Epithelial cell of prostate (primary cell): ENCODE results near the gene PRIM1.
"Not testable (repeated sequence)": the region's sequence is repeated elsewhere in the genome, so short reads cannot be mapped to it uniquely, and the experiment has no call there.

Source experiments
- DNase-seq: peaks from one replicate; pipeline ENCODE4 v3.0.0-alpha.2; 2011; ENCODE audit warnings: low read depth, low spot score
- H3K27ac ChIP-seq: fragments of 450-650 bp; 2 replicates; pipeline ENCODE4 v1.5.1; 2017; ENCODE audit warnings: mild to moderate bottlenecking

The PRIM1 gene

DNA sequence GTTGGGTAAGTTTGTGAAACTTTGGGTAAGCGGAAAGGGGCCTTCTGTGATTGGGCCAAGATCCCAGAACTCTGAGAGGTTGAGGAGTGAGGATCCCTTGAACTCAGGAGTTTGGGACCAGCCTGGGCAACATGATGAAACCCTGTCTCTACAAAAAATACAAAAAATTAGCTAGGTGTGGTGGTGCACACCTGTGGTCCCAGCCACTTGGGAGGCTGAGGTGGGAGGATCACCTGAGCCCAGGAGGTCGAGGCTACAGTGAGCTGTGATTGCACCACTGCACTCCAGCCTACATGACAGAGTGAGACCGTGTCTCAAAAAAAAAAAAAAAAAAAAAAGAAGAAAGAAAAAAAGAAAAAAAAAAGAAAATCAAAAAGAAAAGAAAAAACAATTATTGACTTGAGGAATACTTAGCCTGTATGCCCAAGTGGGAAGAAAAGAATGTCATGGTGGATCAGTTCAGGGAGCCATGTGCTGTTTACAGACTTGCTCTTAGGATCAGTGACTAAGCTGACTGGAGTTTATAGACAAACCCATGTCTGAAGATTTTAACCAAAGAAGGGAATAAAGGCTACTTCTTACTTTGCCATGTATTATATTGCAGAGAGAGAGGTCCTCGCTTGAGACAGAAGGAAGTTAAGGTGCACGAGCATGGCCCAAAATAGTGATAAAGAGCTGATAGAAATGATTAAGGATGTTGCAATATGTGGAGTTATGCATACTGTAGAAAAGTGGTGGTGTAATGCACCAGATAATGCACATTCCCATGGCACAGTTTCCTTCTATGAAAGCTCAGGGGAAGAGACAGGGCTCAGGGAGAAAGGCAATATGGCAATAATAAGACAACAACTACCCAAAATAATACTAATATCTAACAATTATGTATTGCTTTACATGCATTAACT, 11.9 kb upstream of the PRIM1 start:
- H3K27ac ChIP-seq: no peak overlapping the region
- DNase-seq: no peak

DNA sequence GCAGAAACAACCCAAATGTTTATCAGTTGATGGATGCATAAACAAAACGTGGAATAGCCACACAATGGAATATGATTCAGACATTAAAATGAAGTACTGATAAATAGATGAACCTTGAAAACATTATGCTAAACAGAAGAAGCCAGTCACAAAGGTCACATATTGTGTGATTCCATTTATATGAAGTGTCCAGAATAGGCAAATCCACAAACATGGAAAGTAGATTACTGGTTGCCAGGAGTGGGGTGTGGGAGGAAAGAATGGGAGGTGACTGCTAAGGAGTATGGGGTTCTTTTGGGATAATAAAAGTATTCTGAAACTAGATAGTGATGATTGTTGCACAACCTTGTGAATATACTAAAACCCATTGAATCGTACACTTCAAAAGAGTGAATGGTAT, 9.7 kb upstream of the PRIM1 start:
- DNase-seq: no peak
- H3K27ac ChIP-seq: no peak overlapping the region

DNA sequence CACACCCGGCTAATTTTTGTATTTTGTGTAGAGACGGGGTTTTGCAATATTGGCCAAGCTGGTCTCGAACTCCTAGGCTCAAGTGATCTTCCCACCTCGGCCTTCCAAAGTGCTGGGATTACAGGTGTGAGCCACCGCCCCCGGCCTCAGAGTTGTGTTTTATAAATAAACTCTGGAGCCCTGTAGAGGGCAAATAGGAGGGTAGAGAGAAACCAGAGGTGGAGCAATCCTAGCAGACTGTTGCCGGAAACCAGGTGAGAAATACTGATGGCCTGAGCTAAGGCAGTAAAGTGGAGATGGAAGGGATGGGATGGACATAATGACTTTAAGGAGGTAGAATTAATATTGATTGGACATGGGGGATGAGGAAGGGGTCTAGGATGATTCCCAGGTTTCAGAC, 8.3 kb upstream of the PRIM1 start:
- DNase-seq: no peak
- H3K27ac ChIP-seq: no peak overlapping the region

DNA sequence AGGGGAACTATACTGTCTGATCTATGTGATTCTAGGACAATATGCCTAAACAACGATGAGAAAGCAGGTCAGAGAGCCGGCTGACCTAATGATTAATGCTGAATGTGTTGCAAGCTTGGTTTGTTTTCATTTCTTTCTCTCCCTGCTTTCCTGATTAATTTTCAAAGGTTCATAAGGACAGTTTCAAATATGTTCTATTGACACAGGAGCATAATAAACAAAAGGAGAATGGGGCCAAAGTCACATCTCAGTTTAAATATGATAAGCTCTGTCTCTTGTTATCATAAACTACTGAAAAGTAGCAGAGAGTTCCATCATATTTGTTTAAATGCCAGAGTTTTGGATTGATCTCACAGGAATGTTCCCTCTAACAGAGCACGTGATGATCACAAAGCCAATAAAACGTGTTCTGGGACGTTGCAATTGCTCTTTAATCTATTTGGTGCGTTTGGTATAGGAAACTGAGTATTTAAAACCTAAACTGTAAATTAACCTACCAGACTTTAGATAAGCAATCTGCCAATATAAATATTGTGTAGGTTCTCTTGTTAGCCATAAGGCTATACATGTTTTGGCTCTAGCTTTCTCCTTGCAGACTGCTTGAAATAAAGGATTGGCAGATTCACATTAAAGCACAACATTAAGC, 7.3 kb upstream of the PRIM1 start:
- H3K27ac ChIP-seq: no peak overlapping the region
- no peak for DNase-seq

DNA sequence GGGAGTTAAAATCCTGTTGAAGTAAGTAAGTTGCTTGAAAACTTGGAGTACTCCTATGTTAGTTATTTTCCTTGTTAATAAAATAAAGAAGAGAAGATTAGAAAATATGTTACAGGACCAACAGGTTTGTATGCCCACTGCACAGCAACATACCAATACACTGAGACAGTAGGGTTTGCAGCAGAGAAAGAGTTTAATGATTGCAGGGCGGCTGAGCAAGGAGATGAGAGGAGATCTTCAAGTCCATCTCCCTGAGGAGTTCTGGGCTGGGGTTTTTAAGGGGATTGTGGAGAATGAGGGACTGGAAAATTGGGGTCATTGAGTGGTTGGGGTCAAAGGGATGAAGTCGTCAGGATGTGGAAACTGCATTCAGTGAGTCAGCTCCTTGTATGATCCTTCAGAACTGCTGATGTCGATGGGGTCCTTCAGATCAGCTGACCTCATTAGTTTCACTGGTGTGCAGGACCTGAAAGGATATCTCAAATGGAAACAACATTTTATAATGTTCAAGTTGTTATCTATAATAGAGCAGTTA, 6.7 kb upstream of the PRIM1 start:
- no peak for DNase-seq
- no peak overlapping the region for H3K27ac ChIP-seq

DNA sequence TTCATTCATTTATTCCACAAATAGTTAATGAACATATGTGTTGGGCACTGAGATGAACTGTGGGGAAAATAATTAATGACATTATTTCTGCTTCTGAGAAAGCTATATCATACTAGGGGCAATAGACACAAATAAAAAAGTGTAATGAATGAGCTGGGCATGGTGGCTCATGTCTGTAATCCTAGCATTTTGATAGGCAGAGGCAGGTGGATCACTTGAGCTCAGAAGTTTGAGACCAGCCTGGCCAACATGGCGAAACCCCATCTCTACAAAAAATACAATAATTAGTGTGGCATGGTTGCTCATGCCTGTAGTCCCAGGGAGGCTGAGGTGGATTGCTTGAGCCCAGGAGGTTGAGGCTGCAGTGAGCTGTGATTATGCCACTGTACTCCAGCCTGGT, 5.8 kb upstream of the PRIM1 start:
- DNase-seq, H3K27ac ChIP-seq: not testable (repeated sequence)

DNA sequence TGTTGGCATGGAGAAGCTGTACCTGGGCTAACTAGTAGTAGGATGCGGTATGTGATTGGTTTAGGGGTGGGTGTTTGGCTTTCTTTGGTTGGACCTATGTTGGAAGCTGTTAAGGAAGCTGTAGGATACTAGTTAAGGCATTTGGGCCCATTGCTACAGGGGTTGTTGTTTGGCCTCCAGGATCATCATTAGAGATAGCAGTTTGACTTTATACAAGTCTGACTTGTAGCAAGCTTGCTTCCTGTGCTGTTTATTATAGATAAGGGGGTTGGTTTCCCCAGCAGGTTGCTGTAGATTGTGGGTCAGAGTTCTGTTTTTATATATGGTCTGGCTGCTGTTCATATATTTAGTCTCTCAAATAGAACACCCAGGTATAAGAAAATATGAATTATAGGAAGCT, 1.4 kb upstream of the PRIM1 start:
- DNase-seq: no peak
- H3K27ac ChIP-seq: no peak overlapping the region

DNA sequence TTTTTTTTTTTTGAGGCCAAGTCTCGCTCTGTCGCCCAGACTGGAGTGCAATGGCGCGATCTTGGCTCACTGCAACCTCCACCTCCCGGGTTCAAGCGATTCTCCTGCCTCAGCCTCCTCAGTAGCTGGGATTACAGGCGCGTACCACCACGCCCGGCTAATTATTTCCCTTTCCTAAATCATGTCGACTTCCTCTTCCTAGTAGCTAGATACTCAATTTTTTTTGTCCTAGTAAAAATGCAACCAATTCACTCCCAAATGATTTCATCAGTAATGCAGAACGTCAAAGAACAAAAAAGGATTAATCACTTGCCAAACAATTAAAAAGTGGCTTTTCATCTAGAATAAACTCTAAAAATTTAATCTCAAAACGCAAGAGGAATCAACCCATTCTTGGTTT, 1.5 kb downstream of the PRIM1 start:
- DNase-seq, H3K27ac ChIP-seq: not testable (repeated sequence)

DNA sequence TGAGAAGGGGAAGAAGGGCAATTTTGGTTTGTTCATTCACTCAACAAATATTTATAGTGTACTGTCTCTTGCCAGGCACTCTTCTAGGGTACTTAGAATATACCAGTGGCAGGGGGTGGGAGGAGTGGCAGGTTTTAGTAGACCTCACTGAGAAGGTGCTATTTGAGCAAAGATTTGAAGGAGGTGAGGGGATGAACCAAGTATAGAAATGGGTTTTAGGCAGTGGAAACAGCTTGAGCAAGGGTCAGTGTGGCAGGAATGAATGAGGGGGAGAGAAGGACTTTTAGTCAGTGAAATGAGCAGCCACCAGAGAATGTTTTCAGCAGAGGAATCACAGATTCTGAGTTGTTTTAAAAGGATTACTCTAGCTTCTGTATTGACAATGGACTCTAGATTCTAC, 2.3 kb downstream of the PRIM1 start:
- DNase-seq: no peak
- no peak overlapping the region for H3K27ac ChIP-seq

DNA sequence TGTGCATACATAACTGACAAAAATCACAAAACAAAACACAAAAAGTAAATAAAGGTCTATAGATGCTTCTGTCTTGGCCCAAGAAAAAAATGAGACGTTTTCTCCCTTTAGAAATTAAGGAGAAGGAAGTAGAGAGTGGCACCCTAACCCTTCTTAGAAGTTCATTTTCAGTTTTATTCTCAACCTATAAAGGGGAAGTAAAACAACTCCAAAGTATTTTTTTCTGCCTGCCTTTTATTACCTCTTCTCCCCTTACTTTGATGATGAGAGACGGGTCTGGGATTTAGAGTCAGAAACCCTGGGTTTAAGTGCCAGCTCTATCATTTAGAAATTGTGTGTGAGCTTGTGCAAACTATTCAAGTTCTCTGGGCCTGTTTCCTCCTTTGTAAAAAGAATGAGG, 2.8 kb downstream of the PRIM1 start:
- DNase-seq: no peak
- no peak overlapping the region for H3K27ac ChIP-seq

DNA sequence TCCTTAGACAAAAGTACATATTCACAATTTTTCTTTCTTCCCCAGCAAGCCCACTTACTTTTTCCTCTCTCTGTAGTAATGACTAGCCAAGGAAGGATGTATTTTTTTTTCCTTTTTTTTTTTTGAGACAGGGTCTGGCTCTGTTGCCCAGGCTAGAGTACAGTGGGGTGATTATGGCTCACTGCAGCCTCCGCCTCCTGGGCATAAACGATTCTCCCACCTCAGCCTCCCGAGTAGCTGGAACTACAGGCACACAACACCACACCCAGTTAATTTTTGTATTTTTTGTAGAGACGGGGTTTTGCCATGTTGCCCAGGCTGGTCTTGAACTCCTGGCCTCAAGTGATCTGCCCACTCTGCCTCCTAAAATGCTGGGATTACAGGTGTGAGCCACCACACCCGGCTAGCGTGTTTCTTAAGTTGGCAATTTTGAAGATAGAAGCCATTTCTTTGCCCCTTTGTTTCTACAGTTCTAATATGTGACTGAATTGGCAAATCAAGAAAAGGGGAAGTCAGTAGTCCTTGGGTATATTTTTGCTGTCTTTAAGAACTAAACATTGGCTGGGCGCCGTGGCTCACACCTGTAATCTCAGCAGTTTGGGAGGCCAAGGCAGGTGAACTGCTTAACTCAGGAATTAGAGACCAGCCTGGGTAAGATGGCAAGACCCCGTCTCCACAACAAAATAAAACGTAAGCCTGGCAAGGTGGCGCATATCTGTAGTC, 23.8 kb downstream of the PRIM1 start:
- no peak overlapping the region for H3K27ac ChIP-seq
- DNase-seq: no peak

DNA sequence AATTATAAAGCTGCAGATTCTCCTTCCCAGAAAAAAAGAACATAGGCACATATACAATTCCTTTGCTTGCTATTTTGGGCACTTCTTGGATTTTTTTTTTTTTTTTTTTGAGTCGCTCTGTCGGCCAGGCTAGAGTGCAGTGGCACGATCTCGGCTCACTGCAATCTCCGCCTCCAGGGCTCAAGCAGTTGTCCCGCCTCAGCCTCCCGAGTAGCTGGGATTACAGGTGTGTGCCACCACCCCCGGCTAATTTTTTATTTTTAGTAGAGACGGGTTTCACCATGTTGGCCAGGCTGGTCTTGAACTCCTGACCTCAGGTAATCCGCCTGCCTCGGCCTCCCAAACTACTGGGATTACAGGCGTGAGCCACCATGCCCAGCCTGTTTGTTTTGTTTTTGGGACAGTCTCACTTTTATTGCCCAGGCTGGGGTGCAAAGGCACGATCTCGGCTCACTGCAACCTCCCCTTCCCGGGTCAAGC, 25.9 kb downstream of the PRIM1 start:
- H3K27ac ChIP-seq: peak overlapping the region; percentile 91
- DNase-seq: not testable (repeated sequence)

DNA sequence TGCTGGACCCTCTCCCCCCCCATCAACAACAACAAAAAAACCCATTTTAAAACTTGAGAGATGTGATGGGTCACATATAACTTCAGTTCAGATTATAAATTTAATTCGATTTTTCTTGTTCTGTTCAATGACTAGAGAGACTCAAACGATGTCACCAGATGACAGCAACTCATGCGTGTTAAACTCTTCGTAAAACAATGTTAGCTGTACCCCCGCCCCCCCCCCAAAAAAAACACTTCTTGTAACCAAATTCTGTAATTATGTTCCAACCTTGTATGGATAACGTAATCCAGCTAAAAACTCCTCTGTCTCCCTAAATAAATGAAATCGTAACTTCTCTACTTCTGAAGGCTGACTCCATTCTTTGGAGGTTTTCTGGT, 26.4 kb downstream of the PRIM1 start:
- no peak for DNase-seq
- H3K27ac ChIP-seq: peak overlapping the region; percentile 91

DNA sequence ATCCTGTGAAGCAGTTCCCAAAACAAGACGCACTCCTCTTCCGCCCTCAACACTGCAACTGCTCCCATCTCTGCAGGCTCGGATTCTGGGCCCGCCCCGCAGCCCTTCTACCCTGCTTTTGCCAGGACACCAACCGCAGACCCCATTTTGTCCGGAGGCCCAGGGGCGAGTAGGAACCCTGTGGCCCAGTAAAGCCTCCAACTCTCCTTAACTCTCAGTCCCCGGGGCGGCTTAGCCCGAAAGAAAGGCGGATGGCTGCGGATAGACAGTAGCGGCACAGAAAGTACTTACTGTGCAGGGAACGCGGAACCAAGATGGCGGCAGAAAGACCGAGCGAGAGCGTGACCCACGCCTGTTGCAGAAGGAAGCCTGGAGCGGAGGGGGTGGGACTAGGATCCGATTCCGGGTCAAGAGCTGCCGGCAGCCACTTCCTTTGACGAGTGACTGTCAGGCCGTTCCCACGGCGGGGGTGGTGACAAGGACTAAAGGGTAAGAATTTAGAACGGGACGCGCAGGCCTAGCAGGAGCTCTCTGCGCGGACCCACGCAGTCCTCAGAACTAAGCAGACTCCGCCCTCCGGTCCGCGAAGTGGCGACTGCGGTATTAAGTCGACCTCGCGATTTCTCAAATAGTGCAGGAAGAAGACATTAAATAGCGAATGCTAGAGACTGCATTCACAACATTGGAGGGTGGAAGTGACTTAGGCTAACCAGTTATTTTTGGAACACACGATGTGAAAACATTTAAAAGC, 27.0 kb downstream of the PRIM1 start, which contains the start of gene NACA:
NACA (minus strand) TSS at position 328 of the 751 bp plus-strand sequence. CDS start 778 bp downstream, outside the sequence.
- peak; percentile 91 for DNase-seq
- H3K27ac ChIP-seq: peak within 1 kb of the TSS; percentile 91

DNA sequence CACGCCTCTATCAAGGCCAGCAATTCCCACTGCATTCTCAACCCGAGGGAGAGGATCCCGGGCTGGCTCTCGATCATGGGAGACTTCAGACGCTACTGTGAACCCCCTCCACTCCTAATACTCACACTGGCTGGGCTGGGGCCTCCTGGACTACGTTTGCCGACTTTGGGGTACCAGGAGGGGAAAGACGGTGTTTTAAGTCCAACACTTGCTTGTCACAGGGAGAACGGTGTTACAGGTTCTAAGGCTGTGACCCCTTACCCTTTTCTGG, 27.5 kb downstream of the PRIM1 start:
- peak overlapping the region; percentile 91 for H3K27ac ChIP-seq
- DNase-seq: no peak

DNA sequence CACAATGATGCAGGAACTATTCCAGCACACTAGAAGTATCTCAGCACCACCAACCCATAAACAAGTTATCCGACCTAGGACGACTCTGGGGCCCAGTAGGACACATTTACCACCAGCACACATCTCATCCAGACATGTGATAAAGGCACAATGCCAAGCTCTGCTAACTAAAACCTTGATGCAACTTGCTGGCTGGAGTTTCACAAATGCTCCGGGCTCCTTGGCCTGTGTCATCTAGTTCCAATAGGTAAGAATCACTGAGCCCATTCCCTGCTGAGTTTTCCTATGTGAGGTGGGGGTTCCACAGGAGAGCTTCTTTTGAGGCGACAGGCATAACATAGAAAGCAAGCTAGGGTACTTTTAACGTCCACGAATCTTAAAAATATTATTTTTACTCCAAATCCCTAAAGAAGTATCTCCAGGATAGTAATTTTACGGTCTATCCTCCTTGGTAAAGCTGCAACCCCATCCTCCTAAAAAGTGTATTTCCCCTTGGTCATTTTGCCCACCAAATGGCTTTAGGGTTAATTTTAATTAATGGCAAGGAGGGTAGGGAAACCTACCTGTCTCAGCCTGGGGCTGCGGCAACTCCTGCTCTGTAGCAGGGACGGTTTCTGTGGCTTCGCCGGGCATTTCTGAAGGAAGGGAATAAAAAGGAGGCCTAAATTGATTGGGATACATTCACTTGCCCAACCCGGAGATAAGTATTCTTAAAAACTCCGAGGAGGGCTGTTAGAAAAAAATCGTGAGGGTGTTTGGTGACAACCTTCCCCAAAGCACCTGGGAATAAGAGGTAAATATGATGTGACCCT, 28.0 kb downstream of the PRIM1 start:
- DNase-seq: peak; percentile 43

DNA sequence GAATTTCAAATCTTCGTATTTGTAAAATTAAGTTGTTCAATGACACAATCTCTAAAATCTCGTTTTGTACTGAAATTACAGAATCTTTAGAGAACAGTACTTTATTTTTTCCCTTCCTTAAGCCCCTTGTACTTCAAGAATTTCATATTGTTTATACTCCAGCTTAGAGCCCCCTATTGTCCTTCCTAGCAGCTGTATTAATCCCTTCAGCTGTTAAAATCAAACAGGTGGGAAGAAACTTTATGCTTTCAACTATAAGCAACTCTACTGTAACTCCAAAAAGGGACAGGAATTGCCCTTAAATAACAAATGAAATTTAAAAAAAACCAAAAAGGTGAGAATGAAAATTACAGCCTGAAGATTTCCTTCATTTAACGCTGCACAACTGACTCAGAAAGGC, 28.8 kb downstream of the PRIM1 start:
- peak overlapping the region; percentile 91 for H3K27ac ChIP-seq
- DNase-seq: no peak

More for the DNA sequence above, 28.0 kb downstream of the PRIM1 start:
- H3K27ac ChIP-seq: peak overlapping the region; percentile 91

DNA sequence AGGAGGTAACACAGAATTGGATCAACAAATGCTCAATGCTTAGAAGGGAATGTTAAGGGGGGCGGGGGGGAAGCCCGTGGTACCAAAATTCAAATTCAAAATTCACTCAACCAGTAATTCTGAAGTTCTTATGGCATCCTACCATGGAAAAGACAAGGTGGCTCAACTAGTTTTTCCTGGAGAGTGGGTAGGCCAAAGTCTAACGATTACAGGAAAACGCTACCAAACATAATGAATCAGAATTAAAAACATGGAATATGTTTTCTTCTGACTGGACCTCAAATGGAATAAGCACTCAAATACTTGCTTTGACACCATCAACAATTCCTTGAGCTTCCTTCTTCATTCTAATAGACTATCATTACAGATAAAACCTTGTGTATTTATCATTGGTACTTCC, 29.3 kb downstream of the PRIM1 start:
- H3K27ac ChIP-seq: peak overlapping the region; percentile 91
- no peak for DNase-seq

DNA sequence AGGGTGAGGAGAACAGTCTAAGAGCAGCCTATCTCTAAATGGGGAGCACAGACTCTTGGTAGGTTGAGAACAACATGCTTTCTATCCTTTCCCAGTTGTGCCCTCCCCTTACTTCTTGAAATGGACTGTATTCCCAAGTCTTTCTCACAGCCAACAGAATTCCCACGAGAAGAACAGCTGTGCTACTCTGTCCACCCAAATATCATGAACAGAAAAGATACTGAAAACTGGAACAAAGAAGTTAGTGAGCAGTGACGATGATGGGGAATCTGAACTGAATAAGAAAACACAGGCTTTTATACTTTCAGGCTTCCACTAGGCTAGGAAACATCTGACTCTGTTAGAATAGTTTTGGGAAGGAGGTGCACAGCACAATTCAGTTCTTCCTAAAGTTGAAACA, 30.4 kb downstream of the PRIM1 start:
- DNase-seq: no peak
- H3K27ac ChIP-seq: peak overlapping the region; percentile 91
